ENCODE measurements around the gene KRTAP4-9. TPM values are rescaled to one million over a fixed set of nuclear protein-coding genes. Genes with fewer than 3 reads are reported as not detected.
"Not testable (repeated sequence)": the region's sequence is repeated elsewhere in the genome, so short reads cannot be mapped to it uniquely, and the experiment has no call there.

KRTAP4-9 gene
- polyA plus RNA-seq, 4 donors: not detected

GRCh38 chr17:41083427-41083826, 21.8 kb upstream of the KRTAP4-9 start:
- FAIRE-seq: not testable (repeated sequence)
- WGBS, 3 donors: 59 to 79% (median 73%) methylated on average over 2 of the region's 2 CpGs

GRCh38 chr17:41084100-41084856, 20.9 kb upstream of the KRTAP4-9 start, which contains the start of gene KRTAP4-7:
KRTAP4-7 (plus strand) TSS chr17:41084150; CDS start chr17:41084207, 57 bp downstream.
- H3K27ac ChIP-seq (ENCODE audit: low read depth in 1 of 3, low read length in 2 of 3); H3K36me3 ChIP-seq (ENCODE audit: control insufficient read depth in 3 of 3, insufficient read depth in 2 of 3, low read depth in 1 of 3, low read length in 3 of 3); H3K4me3 ChIP-seq (ENCODE audit: low read depth in 1 of 3, low read length in 3 of 3); H3K4me1 ChIP-seq (ENCODE audit: control insufficient read depth in 3 of 3, insufficient read depth in 2 of 3, low read depth in 1 of 3, low read length in 2 of 3); H3K9me3 ChIP-seq (ENCODE audit: control insufficient read depth in 2 of 2, insufficient read depth in 1 of 2, low read depth in 1 of 2, low read length in 1 of 2); FAIRE-seq; H3K27me3 ChIP-seq (ENCODE audit: control insufficient read depth in 3 of 3, insufficient read depth in 3 of 3, low read length in 3 of 3); DNase-seq: not testable (repeated sequence)
- 66 to 80% (median 78%) methylated on average over 9 to 14 of the region's 14 CpGs for WGBS, 3 donors

More at GRCh38 chr17:41083427-41083826, 21.8 kb upstream of the KRTAP4-9 start:
- not testable (repeated sequence) for H3K4me3 ChIP-seq (ENCODE audit: low read depth in 1 of 3, low read length in 3 of 3); DNase-seq; H3K9me3 ChIP-seq (ENCODE audit: control insufficient read depth in 2 of 2, insufficient read depth in 1 of 2, low read depth in 1 of 2, low read length in 1 of 2); H3K27me3 ChIP-seq (ENCODE audit: control insufficient read depth in 3 of 3, insufficient read depth in 3 of 3, low read length in 3 of 3); H3K27ac ChIP-seq (ENCODE audit: low read depth in 1 of 3, low read length in 2 of 3); H3K4me1 ChIP-seq (ENCODE audit: control insufficient read depth in 3 of 3, insufficient read depth in 2 of 3, low read depth in 1 of 3, low read length in 2 of 3); H3K36me3 ChIP-seq (ENCODE audit: control insufficient read depth in 3 of 3, insufficient read depth in 2 of 3, low read depth in 1 of 3, low read length in 3 of 3)

GRCh38 chr17:41088760-41089352, 16.3 kb upstream of the KRTAP4-9 start:
- not testable (repeated sequence) for H3K36me3 ChIP-seq (ENCODE audit: control insufficient read depth in 3 of 3, insufficient read depth in 2 of 3, low read depth in 1 of 3, low read length in 3 of 3); H3K27ac ChIP-seq (ENCODE audit: low read depth in 1 of 3, low read length in 2 of 3); H3K9me3 ChIP-seq (ENCODE audit: control insufficient read depth in 2 of 2, insufficient read depth in 1 of 2, low read depth in 1 of 2, low read length in 1 of 2); FAIRE-seq; H3K4me3 ChIP-seq (ENCODE audit: low read depth in 1 of 3, low read length in 3 of 3); H3K27me3 ChIP-seq (ENCODE audit: control insufficient read depth in 3 of 3, insufficient read depth in 3 of 3, low read length in 3 of 3); H3K4me1 ChIP-seq (ENCODE audit: control insufficient read depth in 3 of 3, insufficient read depth in 2 of 3, low read depth in 1 of 3, low read length in 2 of 3); DNase-seq
- WGBS, 3 donors: 55 to 78% (median 62%) methylated on average over 4 of the region's 4 CpGs

- Histone ChIP-seq H3K4me1 (ENCODE audit: control insufficient read depth in 3 of 3, insufficient read depth in 2 of 3, low read depth in 1 of 3, low read length in 2 of 3) (no peaks in the 10 kb centered on the region), H3K36me3 (ENCODE audit: control insufficient read depth in 3 of 3, insufficient read depth in 2 of 3, low read depth in 1 of 3, low read length in 3 of 3) (no peaks in the 10 kb centered on the region), H3K27me3 (ENCODE audit: control insufficient read depth in 3 of 3, insufficient read depth in 3 of 3, low read length in 3 of 3) (peaks cover 0 to 7% (median 2%) of the 10 kb centered on the region in 3 donors), H3K4me3 (ENCODE audit: low read depth in 1 of 3, low read length in 3 of 3) (no peak overlapping the region), H3K9me3 (ENCODE audit: control insufficient read depth in 2 of 2, insufficient read depth in 1 of 2, low read depth in 1 of 2, low read length in 1 of 2) (no peaks in the 10 kb centered on the region), H3K27ac (ENCODE audit: low read depth in 1 of 3, low read length in 2 of 3) (no peak overlapping the region)
- DNase-seq (no peak), FAIRE-seq (no peak)
- 85 to 91% (median 86%) methylated on average over 7 of the region's 7 CpGs for WGBS, 3 donors
Observed at GRCh38 chr17:41096055-41096454, 9.1 kb upstream of the KRTAP4-9 start.

- 35 to 75% (median 47%) methylated on average over 4 of the region's 4 CpGs for WGBS, 3 donors
- no peaks in the 10 kb centered on the region for H3K36me3 ChIP-seq (ENCODE audit: control insufficient read depth in 3 of 3, insufficient read depth in 2 of 3, low read depth in 1 of 3, low read length in 3 of 3)
- FAIRE-seq (no peak), DNase-seq (no peak)
- peaks cover 0 to 7% (median 2%) of the 10 kb centered on the region in 3 donors for H3K27me3 ChIP-seq (ENCODE audit: control insufficient read depth in 3 of 3, insufficient read depth in 3 of 3, low read length in 3 of 3)
- no peak within 1 kb of the TSS for H3K27ac ChIP-seq (ENCODE audit: low read depth in 1 of 3, low read length in 2 of 3)
- H3K4me1 ChIP-seq (ENCODE audit: control insufficient read depth in 3 of 3, insufficient read depth in 2 of 3, low read depth in 1 of 3, low read length in 2 of 3): no peaks in the 10 kb centered on the region
- no peaks in the 10 kb centered on the region for H3K9me3 ChIP-seq (ENCODE audit: control insufficient read depth in 2 of 2, insufficient read depth in 1 of 2, low read depth in 1 of 2, low read length in 1 of 2)
- no peak within 1 kb of the TSS for H3K4me3 ChIP-seq (ENCODE audit: low read depth in 1 of 3, low read length in 3 of 3)
Observed at GRCh38 chr17:41098042-41098441, 7.1 kb upstream of the KRTAP4-9 start, which contains the start of gene KRTAP4-8. KRTAP4-8 (minus strand) TSS chr17:41098142; CDS start chr17:41098084, 58 bp downstream.

- Histone ChIP-seq H3K4me3 (ENCODE audit: low read depth in 1 of 3, low read length in 3 of 3) (no peak overlapping the region), H3K27me3 (ENCODE audit: control insufficient read depth in 3 of 3, insufficient read depth in 3 of 3, low read length in 3 of 3) (peaks cover 0 to 6% (median 2%) of the 10 kb centered on the region in 3 donors), H3K36me3 (ENCODE audit: control insufficient read depth in 3 of 3, insufficient read depth in 2 of 3, low read depth in 1 of 3, low read length in 3 of 3) (no peaks in the 10 kb centered on the region), H3K4me1 (ENCODE audit: control insufficient read depth in 3 of 3, insufficient read depth in 2 of 3, low read depth in 1 of 3, low read length in 2 of 3) (no peaks in the 10 kb centered on the region), H3K9me3 (ENCODE audit: control insufficient read depth in 2 of 2, insufficient read depth in 1 of 2, low read depth in 1 of 2, low read length in 1 of 2) (no peaks in the 10 kb centered on the region), H3K27ac (ENCODE audit: low read depth in 1 of 3, low read length in 2 of 3) (no peak overlapping the region)
- WGBS, 3 donors: 72 to 84% (median 77%) methylated on average over 6 of the region's 6 CpGs
- no peak for FAIRE-seq
- DNase-seq: no peak
Observed at GRCh38 chr17:41098481-41098880, 6.7 kb upstream of the KRTAP4-9 start.

- H3K27ac ChIP-seq (ENCODE audit: low read depth in 1 of 3, low read length in 2 of 3); FAIRE-seq; H3K36me3 ChIP-seq (ENCODE audit: control insufficient read depth in 3 of 3, insufficient read depth in 2 of 3, low read depth in 1 of 3, low read length in 3 of 3); H3K4me3 ChIP-seq (ENCODE audit: low read depth in 1 of 3, low read length in 3 of 3); H3K27me3 ChIP-seq (ENCODE audit: control insufficient read depth in 3 of 3, insufficient read depth in 3 of 3, low read length in 3 of 3); H3K9me3 ChIP-seq (ENCODE audit: control insufficient read depth in 2 of 2, insufficient read depth in 1 of 2, low read depth in 1 of 2, low read length in 1 of 2); H3K4me1 ChIP-seq (ENCODE audit: control insufficient read depth in 3 of 3, insufficient read depth in 2 of 3, low read depth in 1 of 3, low read length in 2 of 3); DNase-seq: not testable (repeated sequence)
- 53 to 79% (median 57%) methylated on average over 7 of the region's 7 CpGs for WGBS, 3 donors
Observed at GRCh38 chr17:41099682-41100480, 5.3 kb upstream of the KRTAP4-9 start.

GRCh38 chr17:41101586-41102259, 3.5 kb upstream of the KRTAP4-9 start, which contains the start of gene KRTAP4-16:
KRTAP4-16 (minus strand) TSS chr17:41102209; CDS start chr17:41102209, 0 bp downstream.
- H3K36me3 ChIP-seq (ENCODE audit: control insufficient read depth in 3 of 3, insufficient read depth in 2 of 3, low read depth in 1 of 3, low read length in 3 of 3): no peaks in the 10 kb centered on the region
- H3K9me3 ChIP-seq (ENCODE audit: control insufficient read depth in 2 of 2, insufficient read depth in 1 of 2, low read depth in 1 of 2, low read length in 1 of 2): no peaks in the 10 kb centered on the region
- no peak within 1 kb of the TSS for H3K4me3 ChIP-seq (ENCODE audit: low read depth in 1 of 3, low read length in 3 of 3)
- no peak within 1 kb of the TSS for H3K27ac ChIP-seq (ENCODE audit: low read depth in 1 of 3, low read length in 2 of 3)
- no peak for FAIRE-seq
- H3K27me3 ChIP-seq (ENCODE audit: control insufficient read depth in 3 of 3, insufficient read depth in 3 of 3, low read length in 3 of 3): peaks cover 0 to 2% (median 0%) of the 10 kb centered on the region in 3 donors
- WGBS, 3 donors: 48 to 58% (median 51%) methylated on average over 8 to 10 of the region's 10 CpGs
- DNase-seq: no peak
- H3K4me1 ChIP-seq (ENCODE audit: control insufficient read depth in 3 of 3, insufficient read depth in 2 of 3, low read depth in 1 of 3, low read length in 2 of 3): no peaks in the 10 kb centered on the region
